Cardiac fibroblast (primary cell): Measurements from ENCODE around the gene E2F2.

Experiments used
- DNase-seq, 2 donors: peaks; one replicate each; pipeline versions ENCODE4 v3.0.0 to v3.0.0-alpha.2; 2010; ENCODE audit warnings: low read depth in 2 of 2
- H3K4me3 ChIP-seq, 2 donors: replicated peaks in 1 of 2; 1 replicate in 1 of 2; 2 replicates in 1 of 2; pipeline ENCODE4 v1.5.1; 2011; ENCODE audit warnings: low read depth in 2 of 2, low read length in 2 of 2, mild to moderate bottlenecking in 2 of 2, moderate library complexity in 1 of 2
- TF ChIP-seq, protein P1 (sequence below): IDR thresholded peaks from one replicate; pipeline ENCODE4 v1.5.1; 2011; ENCODE audit warnings: low read depth, mild to moderate bottlenecking, low read length, inconsistent platforms

Gene E2F2

GRCh38 chr1:23521588-23521987, 9.4 kb downstream of the E2F2 start:
- H3K4me3 ChIP-seq = no peak overlapping the region
- no peak for DNase-seq
- TF ChIP-seq, protein P1, sequence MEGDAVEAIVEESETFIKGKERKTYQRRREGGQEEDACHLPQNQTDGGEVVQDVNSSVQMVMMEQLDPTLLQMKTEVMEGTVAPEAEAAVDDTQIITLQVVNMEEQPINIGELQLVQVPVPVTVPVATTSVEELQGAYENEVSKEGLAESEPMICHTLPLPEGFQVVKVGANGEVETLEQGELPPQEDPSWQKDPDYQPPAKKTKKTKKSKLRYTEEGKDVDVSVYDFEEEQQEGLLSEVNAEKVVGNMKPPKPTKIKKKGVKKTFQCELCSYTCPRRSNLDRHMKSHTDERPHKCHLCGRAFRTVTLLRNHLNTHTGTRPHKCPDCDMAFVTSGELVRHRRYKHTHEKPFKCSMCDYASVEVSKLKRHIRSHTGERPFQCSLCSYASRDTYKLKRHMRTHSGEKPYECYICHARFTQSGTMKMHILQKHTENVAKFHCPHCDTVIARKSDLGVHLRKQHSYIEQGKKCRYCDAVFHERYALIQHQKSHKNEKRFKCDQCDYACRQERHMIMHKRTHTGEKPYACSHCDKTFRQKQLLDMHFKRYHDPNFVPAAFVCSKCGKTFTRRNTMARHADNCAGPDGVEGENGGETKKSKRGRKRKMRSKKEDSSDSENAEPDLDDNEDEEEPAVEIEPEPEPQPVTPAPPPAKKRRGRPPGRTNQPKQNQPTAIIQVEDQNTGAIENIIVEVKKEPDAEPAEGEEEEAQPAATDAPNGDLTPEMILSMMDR = no peak

- TF ChIP-seq, protein P1 = no peak
- no peak overlapping the region for H3K4me3 ChIP-seq
- no peak for DNase-seq
These were observed 13.5 kb downstream of the E2F2 start for GRCh38 chr1:23517581-23517980.

GRCh38 chr1:23515905-23516304, 15.1 kb downstream of the E2F2 start:
- no peak for DNase-seq
- H3K4me3 ChIP-seq = no peak overlapping the region
- TF ChIP-seq, protein P1 = no peak

DNA sequence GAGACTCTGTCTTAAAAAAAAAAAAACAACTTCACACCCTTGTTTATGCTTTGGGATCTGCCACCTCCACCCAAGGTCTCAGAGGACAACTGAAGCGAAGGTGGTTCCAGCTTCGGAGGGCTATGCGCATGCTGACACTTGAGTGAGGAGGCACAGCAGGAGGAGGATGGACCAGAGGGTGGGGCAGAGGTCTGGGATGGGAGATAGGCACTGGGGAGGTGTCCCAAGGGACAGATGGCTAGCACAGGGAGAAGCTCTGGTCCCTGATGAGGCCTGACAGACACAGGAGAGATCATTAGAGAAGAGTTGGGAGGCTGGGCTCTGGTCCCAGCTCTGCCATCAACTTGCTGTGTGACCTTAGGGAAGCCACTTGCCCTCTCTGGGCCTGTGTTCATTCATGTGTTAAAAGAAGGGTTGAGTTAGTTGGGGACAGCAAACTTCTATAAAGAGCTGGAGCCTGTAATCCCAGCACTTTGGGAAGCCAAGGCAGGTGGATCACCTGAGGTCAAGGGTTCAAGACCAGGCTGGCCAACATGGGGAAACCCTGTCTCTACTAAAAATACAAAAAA, 16.8 kb downstream of the E2F2 start:
- TF ChIP-seq, protein P1 = no peak
- DNase-seq = no peak

DNA sequence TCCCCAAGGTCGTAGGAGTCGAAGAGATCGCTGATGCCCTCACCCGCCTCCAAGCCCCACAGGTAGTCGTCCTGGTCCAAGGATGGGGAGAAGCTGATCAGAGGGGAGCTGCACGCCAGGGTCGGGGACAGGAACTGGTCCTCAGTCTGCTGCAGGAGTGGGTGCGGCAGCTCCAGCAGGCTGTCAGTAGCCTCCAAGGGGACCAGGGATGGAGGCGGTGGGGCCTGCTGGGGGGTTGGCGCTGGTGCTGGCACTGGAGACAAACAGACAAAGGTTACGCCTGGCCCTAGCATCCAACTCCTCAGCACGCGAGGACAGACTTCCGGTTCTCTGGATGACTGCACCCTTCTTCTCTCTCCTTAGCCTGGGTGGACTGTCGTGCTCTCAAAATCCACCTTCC, 21.1 kb downstream of the E2F2 start:
- no peak for DNase-seq
- TF ChIP-seq, protein P1 = no peak
- H3K4me3 ChIP-seq = no peak overlapping the region

More for the DNA sequence above, 16.8 kb downstream of the E2F2 start:
- H3K4me3 ChIP-seq = no peak overlapping the region

DNA sequence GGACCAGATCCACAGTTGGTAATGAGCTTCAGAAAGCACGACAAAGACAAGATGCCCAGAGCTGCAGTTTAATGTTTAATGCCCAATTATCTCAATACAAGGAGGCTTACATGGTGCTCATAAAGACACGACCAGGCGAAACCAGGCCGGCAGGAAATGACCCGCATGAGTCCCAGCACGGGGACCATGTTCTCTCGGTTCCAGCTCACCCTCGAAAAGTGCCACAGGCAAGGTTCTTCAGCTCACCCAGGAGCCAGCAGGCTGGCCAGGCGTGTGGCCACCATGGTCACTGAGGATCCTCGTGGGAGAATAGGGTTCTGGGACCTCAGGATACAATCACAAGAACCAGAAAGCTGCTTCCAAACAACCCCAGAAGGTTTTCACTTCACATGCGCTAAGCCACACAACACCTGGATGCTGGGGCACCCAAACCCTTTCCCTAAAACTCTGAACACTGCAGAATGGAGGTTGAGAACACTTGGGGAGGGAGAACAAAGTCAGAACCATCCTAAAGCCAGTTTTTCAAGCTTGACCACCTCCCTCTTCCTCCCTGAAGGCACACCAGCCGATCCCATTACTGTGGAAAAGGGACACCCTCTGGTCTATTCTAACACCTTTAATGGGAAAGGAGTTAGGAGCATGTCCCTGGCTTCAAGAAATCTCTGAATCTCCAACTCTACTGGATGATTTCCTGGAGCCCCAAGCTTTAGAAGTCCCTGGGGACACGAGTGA, 24.5 kb downstream of the E2F2 start:
- no peak overlapping the region for H3K4me3 ChIP-seq
- no peak for DNase-seq
- TF ChIP-seq, protein P1 = no peak
